CD4-positive, CD25-positive, alpha-beta regulatory T cell (primary cell): ENCODE data around the gene AGTPBP1. TPM values are rescaled to one million over a fixed set of nuclear protein-coding genes. Genes with fewer than 3 reads are reported as not detected.
"Not testable (repeated sequence)": the region's sequence is repeated elsewhere in the genome, so short reads cannot be mapped to it uniquely, and the experiment has no call there.

Source experiments
- ATAC-seq, 2 donors: fragments of 150-1000 bp; cut with Tn5 transposase; one replicate each; pipeline ENCODE4 v1.10.0; 2021; ENCODE audit warnings: low read depth in 2 of 2, moderate number of reproducible peaks in 2 of 2, moderate library complexity in 1 of 2
- DNase-seq, 3 donors: peaks; one replicate each; pipeline versions ENCODE4 v3.0.0 to v3.0.0-alpha.2; 2012 to 2022; ENCODE audit warnings: mixed read lengths in 1 of 3
- H3K27ac ChIP-seq: one replicate; pipeline ENCODE4 v1.7.0; 2013; ENCODE audit warnings: mild to moderate bottlenecking, low read length; ENCODE audit not compliant: insufficient read depth, poor library complexity, severe bottlenecking
- H3K27me3 ChIP-seq: one replicate; pipeline ENCODE4 v1.7.0; 2013; ENCODE audit warnings: low read length; ENCODE audit not compliant: control insufficient read depth, insufficient read depth
- H3K36me3 ChIP-seq: one replicate; pipeline ENCODE4 v1.7.0; 2013; ENCODE audit warnings: mild to moderate bottlenecking, low read length, moderate library complexity; ENCODE audit not compliant: control insufficient read depth, insufficient read depth
- H3K4me1 ChIP-seq: 2 replicates; pipeline ENCODE4 v1.7.0; 2013; ENCODE audit warnings: mild to moderate bottlenecking, low read length; ENCODE audit not compliant: insufficient read depth, control insufficient read depth, poor library complexity, severe bottlenecking
- H3K4me3 ChIP-seq: one replicate; pipeline ENCODE4 v1.7.0; 2013; ENCODE audit warnings: low read depth, mild to moderate bottlenecking, low read length, moderate library complexity
- H3K9me3 ChIP-seq, 2 experiments: 1 replicate in 1 of 2; 2 replicates in 1 of 2; pipeline ENCODE4 v1.7.0; 2013; ENCODE audit warnings: low read length in 2 of 2, mild to moderate bottlenecking in 1 of 2, moderate library complexity in 1 of 2; ENCODE audit not compliant: control insufficient read depth in 2 of 2
- H3K27ac Mint-ChIP-seq, 3 donors: one replicate each; pipeline ENCODE4 v1.8.0; 2020 to 2022; ENCODE audit warnings: mild to moderate bottlenecking in 3 of 3, mixed read lengths in 3 of 3, moderate library complexity in 2 of 3
- H3K27me3 Mint-ChIP-seq: one replicate; pipeline ENCODE4 v1.8.0; 2022; ENCODE audit warnings: mild to moderate bottlenecking, mixed read lengths
- H3K36me3 Mint-ChIP-seq: one replicate; pipeline ENCODE4 v1.8.0; 2020; ENCODE audit warnings: mixed read lengths
- H3K4me1 Mint-ChIP-seq, 4 donors: one replicate each; pipeline ENCODE4 v1.8.0; 2020 to 2022; ENCODE audit warnings: mixed read lengths in 4 of 4, mild to moderate bottlenecking in 1 of 4
- H3K4me3 Mint-ChIP-seq, 4 donors: one replicate each; pipeline ENCODE4 v1.8.0; 2020 to 2022; ENCODE audit warnings: mild to moderate bottlenecking in 4 of 4, mixed read lengths in 4 of 4, moderate library complexity in 3 of 4
- H3K9me3 Mint-ChIP-seq, 7 donors: one replicate each; pipeline ENCODE4 v1.8.0; 2020 to 2022; ENCODE audit warnings: mixed read lengths in 7 of 7, mild to moderate bottlenecking in 3 of 7, moderate library complexity in 2 of 7
- polyA plus RNA-seq, 4 donors: library from polyadenylated mRNA; unstranded; fragments of 300-500 nt; fragmentation: Illumina TruSeq; gene quantifications; one replicate each; pipeline ENCODE4 v1.2.3, GENCODE V29; 2021
- total RNA-seq: library from RNA; stranded (reverse); gene quantifications from one replicate; pipeline ENCODE4 v1.2.3, GENCODE V29; 2022

Gene AGTPBP1
- total and polyA plus RNA-seq, 5 donors from 2014 or later, result 21.1 to 55.6 (median 23.4) TPM

DNA sequence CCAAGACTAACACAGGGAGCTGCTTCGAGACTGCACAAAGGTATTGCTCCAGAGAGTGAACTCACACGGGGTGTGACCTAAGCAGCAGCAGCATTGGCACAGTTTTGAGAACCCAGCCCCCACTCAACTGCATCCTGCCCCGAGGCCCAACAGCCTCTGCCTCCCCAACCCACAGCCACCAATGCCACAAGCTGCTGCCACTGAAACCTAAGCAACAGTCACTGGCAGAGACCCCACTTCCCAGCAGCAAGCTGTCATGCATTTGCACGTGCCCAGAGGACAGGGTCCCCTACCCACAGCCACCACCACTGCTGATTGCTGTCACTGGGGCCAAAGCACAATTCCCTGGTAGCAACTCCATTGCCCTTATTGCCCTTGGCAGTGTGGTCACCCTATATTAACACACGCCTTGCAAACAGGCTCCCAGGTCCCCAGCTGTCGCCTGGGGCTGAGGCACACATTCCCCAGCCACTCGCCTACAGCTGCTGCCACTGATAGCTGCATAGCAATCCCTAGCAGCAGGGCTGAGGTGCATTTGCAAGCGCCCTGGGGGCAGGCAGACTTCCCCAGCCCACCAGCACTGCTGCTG lies 141.0 kb downstream of the AGTPBP1 start:
- H3K27me3 Mint-ChIP-seq, result peaks cover 4% of the 10 kb centered on the region
- no peak overlapping the region for H3K4me3 ChIP-seq
- peak in 1 of 2 donors; percentile 39 for ATAC-seq
- peak overlapping the region in 2 of 3 donors; percentile 13 to 29 for H3K27ac Mint-ChIP-seq
- peaks cover 44% of the 10 kb centered on the region for H3K36me3 Mint-ChIP-seq
- DNase-seq, result peak in 1 of 3 donors; percentile 47
- H3K27me3 ChIP-seq, result no peaks in the 10 kb centered on the region
- H3K4me3 Mint-ChIP-seq, result no peak overlapping the region
- H3K4me1 Mint-ChIP-seq, result peaks cover 15 to 22% (median 17%) of the 10 kb centered on the region in 4 donors
- H3K4me1 ChIP-seq, result no peaks in the 10 kb centered on the region
- peaks cover 13% of the 10 kb centered on the region for H3K36me3 ChIP-seq
- no peaks in the 10 kb centered on the region for H3K9me3 ChIP-seq
- H3K27ac ChIP-seq, result no peak overlapping the region
- H3K9me3 Mint-ChIP-seq, result no peaks in the 10 kb centered on the region

DNA sequence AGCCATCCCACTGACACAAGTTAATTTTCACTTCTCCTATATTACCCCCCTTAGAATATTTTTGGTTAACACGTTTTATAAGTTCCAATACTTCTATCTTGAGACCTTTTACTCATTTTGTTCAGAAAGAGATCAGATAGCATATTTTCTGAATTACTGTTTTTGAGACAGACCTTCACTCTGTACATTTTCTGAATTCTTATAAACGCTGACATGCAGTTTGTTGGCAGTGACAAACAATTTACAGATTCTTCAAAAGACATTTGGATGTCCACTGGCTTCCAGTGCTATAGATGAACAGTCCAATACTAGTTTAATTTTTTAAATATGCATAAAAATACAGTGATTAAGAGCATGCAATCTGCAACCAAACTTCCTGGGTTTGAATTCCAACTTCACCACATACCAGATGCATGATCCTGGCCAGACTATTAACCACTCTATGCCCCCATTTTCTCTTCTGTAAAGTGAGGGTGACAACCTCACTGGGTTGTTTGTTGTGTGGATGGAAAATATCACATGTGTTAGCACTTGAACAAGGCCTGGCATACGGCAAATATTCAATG lies 142.1 kb downstream of the AGTPBP1 start:
- Histone ChIP-seq H3K27me3 (no peaks in the 10 kb centered on the region), H3K4me3 (no peak overlapping the region), H3K9me3 (no peaks in the 10 kb centered on the region), H3K27ac (no peak overlapping the region), H3K4me1 (no peaks in the 10 kb centered on the region), H3K36me3 (peaks cover 19% of the 10 kb centered on the region)
- Mint-ChIP-seq H3K27ac (no peak overlapping the region), H3K4me3 (no peak overlapping the region), H3K36me3 (peaks cover 41% of the 10 kb centered on the region), H3K27me3 (peaks cover 4% of the 10 kb centered on the region), H3K4me1 (peaks cover 14 to 15% (median 14%) of the 10 kb centered on the region in 4 donors), H3K9me3 (no peaks in the 10 kb centered on the region)
- DNase-seq (no peak), ATAC-seq (no peak)

DNA sequence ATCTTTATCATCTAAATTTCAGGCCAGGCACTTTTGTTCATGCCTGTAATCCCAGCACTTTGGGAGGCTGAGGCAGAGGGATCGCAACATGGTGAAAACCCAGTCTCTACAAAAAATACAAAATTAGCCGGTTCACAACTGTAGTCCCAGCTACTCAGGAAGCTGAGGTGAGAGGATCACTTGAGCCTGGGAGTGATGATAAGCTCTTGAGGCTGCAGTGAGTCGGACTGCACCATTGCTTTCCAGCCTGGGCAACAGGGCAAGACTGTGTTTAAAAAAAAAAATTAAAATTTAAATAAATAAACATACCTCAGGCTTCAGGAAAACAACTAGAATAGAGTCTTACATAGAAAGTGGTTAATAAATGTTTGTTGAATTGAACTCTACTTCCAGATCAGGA lies 147.4 kb downstream of the AGTPBP1 start:
- Mint-ChIP-seq H3K9me3 (no peaks in the 10 kb centered on the region), H3K4me3 (no peak overlapping the region), H3K27me3 (no peaks in the 10 kb centered on the region), H3K4me1 (peaks cover 2 to 7% (median 6%) of the 10 kb centered on the region in 4 donors), H3K27ac (no peak overlapping the region), H3K36me3 (peaks cover 46% of the 10 kb centered on the region)
- Histone ChIP-seq H3K4me3 (no peak overlapping the region), H3K9me3 (no peaks in the 10 kb centered on the region), H3K36me3 (peaks cover 27% of the 10 kb centered on the region), H3K27me3 (no peaks in the 10 kb centered on the region), H3K27ac (no peak overlapping the region), H3K4me1 (no peaks in the 10 kb centered on the region)
- DNase-seq, result no peak
- no peak for ATAC-seq

DNA sequence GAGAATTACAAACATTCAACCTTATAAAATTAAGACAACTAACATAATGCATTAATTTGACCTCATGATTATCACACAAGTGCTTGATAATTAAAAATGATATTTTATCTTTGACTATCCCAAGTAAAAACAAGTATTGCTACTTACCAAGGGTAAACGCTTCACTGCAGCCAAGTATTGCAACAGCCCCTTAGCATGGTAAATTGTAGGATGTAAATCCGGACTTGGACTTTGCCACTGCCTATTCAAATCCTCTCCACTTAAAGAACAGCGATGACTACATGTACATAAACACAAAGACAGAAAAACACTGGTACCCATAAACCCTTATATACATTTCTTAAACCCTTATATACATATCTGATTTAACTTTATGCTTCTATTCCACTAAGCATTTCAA lies 155.1 kb downstream of the AGTPBP1 start:
- H3K27me3 Mint-ChIP-seq, result no peaks in the 10 kb centered on the region
- no peak overlapping the region for H3K27ac Mint-ChIP-seq
- Histone ChIP-seq H3K9me3 (no peaks in the 10 kb centered on the region), H3K4me1 (no peaks in the 10 kb centered on the region), H3K4me3 (no peak overlapping the region), H3K36me3 (peaks cover 24% of the 10 kb centered on the region), H3K27ac (no peak overlapping the region), H3K27me3 (no peaks in the 10 kb centered on the region)
- H3K4me1 Mint-ChIP-seq, result peaks cover 0 to 5% (median 4%) of the 10 kb centered on the region in 4 donors
- no peaks in the 10 kb centered on the region for H3K9me3 Mint-ChIP-seq
- no peak overlapping the region for H3K4me3 Mint-ChIP-seq
- peaks cover 36% of the 10 kb centered on the region for H3K36me3 Mint-ChIP-seq
- ATAC-seq (no peak), DNase-seq (no peak)

DNA sequence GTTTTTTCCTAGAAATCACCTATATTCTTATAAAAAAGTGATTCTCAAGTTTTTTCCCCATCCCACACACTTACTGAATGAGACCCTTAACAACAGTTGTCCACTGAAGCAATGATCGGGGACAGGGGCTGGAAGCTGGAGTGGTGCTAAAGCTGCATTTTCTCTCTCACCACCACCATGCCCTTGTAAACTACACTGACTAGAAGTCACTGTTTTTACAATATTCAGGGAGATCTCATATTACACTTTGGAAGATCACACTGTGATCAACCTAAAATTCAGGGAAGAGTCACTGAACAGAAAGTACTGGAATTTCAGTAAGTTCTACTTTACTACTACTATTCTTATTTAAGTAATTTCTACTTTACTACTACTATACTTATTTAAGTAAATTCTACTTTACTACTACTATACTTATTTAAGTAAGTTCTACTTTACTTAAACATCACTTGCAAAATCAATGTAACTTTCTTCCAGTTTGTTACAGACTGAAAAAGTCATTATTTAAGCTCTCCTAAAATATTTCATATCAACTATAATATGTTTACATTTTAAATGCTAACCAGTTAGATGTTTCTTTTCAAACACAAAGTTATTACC lies 164.3 kb downstream of the AGTPBP1 start:
- Mint-ChIP-seq H3K9me3 (no peaks in the 10 kb centered on the region), H3K36me3 (peaks cover 12% of the 10 kb centered on the region), H3K4me1 (peaks cover 0 to 2% (median 0%) of the 10 kb centered on the region in 4 donors), H3K27ac (no peak overlapping the region), H3K4me3 (no peak overlapping the region), H3K27me3 (no peaks in the 10 kb centered on the region)
- ATAC-seq (no peak), DNase-seq (no peak)
- H3K4me3 ChIP-seq, result no peak overlapping the region
- peaks cover under 1% of the 10 kb centered on the region for H3K36me3 ChIP-seq
- H3K27ac ChIP-seq, result no peak overlapping the region
- H3K9me3 ChIP-seq, result no peaks in the 10 kb centered on the region
- H3K27me3 ChIP-seq, result no peaks in the 10 kb centered on the region
- no peaks in the 10 kb centered on the region for H3K4me1 ChIP-seq

DNA sequence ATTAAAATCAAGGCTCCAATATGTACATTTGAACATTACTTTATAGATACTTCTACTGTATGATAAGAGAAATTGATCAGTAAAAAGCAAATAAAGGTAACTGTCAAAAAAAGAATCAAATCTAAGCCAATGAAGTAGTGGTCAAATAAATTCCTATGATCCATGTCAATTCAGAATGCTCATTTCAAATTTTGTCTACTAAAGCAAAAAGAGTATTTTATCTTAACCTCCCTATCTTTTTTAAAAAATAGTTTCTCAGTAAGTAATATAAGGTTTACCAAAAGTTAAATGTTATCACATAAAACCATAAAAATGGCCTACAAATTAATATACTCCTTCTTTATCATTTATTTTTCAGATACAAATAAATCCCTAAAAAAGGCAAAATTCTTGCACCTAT lies 165.9 kb downstream of the AGTPBP1 start:
- H3K36me3 ChIP-seq, result peaks cover 2% of the 10 kb centered on the region
- DNase-seq (no peak), ATAC-seq (no peak)
- no peak overlapping the region for H3K4me3 Mint-ChIP-seq
- no peaks in the 10 kb centered on the region for H3K27me3 ChIP-seq
- H3K27ac Mint-ChIP-seq, result no peak overlapping the region
- H3K27me3 Mint-ChIP-seq, result no peaks in the 10 kb centered on the region
- H3K27ac ChIP-seq, result no peak overlapping the region
- H3K4me1 ChIP-seq, result no peaks in the 10 kb centered on the region
- no peak overlapping the region for H3K4me3 ChIP-seq
- H3K9me3 ChIP-seq, result no peaks in the 10 kb centered on the region
- H3K36me3 Mint-ChIP-seq, result peaks cover 12% of the 10 kb centered on the region
- H3K9me3 Mint-ChIP-seq, result peaks cover 0 to 1% (median 0%) of the 10 kb centered on the region in 7 donors
- H3K4me1 Mint-ChIP-seq, result peaks cover 0 to 4% (median under 1%) of the 10 kb centered on the region in 4 donors

DNA sequence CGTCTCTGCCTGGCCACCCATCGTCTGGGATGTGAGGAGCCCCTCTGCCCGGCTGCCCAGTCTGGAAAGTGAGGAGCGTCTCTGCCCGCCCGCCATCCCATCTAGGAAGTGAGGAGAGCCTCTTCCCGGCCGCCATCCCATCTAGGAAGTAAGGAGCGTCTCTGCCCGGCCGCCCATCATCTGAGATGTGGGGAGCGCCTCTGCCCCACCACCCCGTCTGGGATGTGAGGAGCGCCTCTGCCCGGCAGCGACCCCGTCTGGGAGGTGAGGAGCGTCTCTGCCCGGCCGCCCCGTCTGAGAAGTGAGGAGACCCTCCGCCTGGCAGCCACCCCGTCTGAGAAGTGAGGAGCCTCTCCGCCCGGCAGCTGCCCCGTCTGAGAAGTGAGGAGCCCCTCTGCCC lies 168.2 kb downstream of the AGTPBP1 start:
- H3K36me3 Mint-ChIP-seq, result peaks cover 23% of the 10 kb centered on the region
- not testable (repeated sequence) for ATAC-seq, H3K9me3 ChIP-seq, H3K36me3 ChIP-seq, H3K27ac ChIP-seq, H3K4me1 Mint-ChIP-seq, DNase-seq, H3K4me3 Mint-ChIP-seq, H3K4me1 ChIP-seq, H3K27me3 Mint-ChIP-seq, H3K27ac Mint-ChIP-seq, H3K9me3 Mint-ChIP-seq, H3K4me3 ChIP-seq, H3K27me3 ChIP-seq

DNA sequence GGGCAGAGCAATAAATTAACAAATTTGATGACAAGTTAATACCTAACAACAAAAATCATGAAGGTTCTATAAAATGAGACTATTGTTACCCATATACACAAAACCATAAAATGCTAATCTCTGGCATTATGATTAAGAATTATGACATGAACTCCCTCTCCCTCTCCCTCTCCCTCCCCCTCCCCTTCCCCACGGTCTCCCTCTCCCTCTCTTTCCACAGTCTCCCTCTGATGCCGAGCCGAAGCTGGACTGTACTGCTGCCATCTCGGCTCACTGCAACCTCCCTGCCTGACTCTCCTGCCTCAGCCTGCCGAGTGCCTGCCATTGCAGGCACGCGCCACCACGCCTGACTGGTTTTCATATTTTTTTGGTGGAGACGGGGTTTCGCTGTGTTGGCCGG lies 168.8 kb downstream of the AGTPBP1 start:
- H3K9me3 ChIP-seq, DNase-seq, ATAC-seq, H3K27ac ChIP-seq, H3K36me3 ChIP-seq, H3K4me1 Mint-ChIP-seq, H3K27ac Mint-ChIP-seq, H3K4me3 Mint-ChIP-seq, H3K4me1 ChIP-seq, H3K27me3 ChIP-seq, H3K9me3 Mint-ChIP-seq, H3K4me3 ChIP-seq, H3K27me3 Mint-ChIP-seq: not testable (repeated sequence)
- H3K36me3 Mint-ChIP-seq, result peaks cover 25% of the 10 kb centered on the region
